Right atrium auricular region (tissue), 2 donors: ENCODE data around the gene C20orf202. TPM values are rescaled to one million over a fixed set of nuclear protein-coding genes. Genes with fewer than 3 reads are reported as not detected.

Experiments used
- DNase-seq: peaks from one replicate; pipeline ENCODE4 v3.0.0-alpha.2; 2019; ENCODE audit warnings: low spot score
- H3K27ac ChIP-seq, 2 donors: fragments of 200-600 bp; sonication (generic); 1 replicate in 1 of 2; 2 replicates in 1 of 2; pipeline ENCODE4 v1.5.1; 2016 to 2019
- H3K27me3 ChIP-seq, 2 donors: fragments of 200-600 bp; sonication (generic); one replicate each; pipeline versions ENCODE4 v1.5.1 to v1.6.0; 2017 to 2019
- H3K36me3 ChIP-seq: fragments of 200-600 bp; sonication (generic); one replicate; pipeline ENCODE4 v1.5.1; 2016
- H3K4me1 ChIP-seq, 2 donors: fragments of 200-600 bp; sonication (generic); one replicate each; pipeline versions ENCODE4 v1.5.1 to v1.6.0; 2017 to 2019
- H3K4me3 ChIP-seq, 2 donors: fragments of 200-600 bp; sonication (generic); 1 replicate in 1 of 2; 2 replicates in 1 of 2; pipeline ENCODE4 v1.5.1; 2017 to 2019; ENCODE audit warnings: mild to moderate bottlenecking in 1 of 2, moderate library complexity in 1 of 2
- H3K9me3 ChIP-seq, 2 donors: fragments of 200-600 bp; sonication (generic); one replicate each; pipeline ENCODE4 v1.5.1; 2019
- CTCF ChIP-seq, 2 donors: fragments of 200-600 bp; sonication (generic); IDR thresholded peaks; one replicate each; pipeline ENCODE4 v1.5.1; 2019; ENCODE audit warnings: antibody characterized with exemption in 2 of 2
- total RNA-seq, 2 donors: library from RNA; depleted of rRNA; stranded (reverse); fragments of >200 nt; gene quantifications; one replicate each; pipeline ENCODE4 v1.1.0, GENCODE V29; 2016

The C20orf202 gene
- total RNA-seq, 2 donors from 2014 or later = 0.20 TPM; not detected in 1

DNA sequence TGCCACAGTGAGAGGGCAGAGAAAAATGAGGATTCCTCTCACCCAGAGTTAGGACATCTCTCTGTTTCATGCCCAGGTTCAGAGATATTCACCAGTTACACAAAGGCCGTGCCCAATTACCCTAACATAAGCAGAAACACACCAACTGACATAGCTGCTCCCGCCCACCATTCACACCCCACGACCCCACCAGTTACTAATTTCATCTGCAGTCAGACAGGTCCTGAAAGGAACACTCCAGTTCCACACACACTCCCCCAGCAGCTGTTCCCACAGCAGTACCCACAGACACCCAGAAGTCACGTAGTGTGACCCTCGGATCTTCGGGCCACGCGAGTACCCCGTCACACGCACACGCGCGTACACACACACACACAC, 19.0 kb upstream of the C20orf202 start:
- Histone ChIP-seq H3K36me3 (no peaks in the 10 kb centered on the region), H3K27ac (no peak overlapping the region), H3K4me3 (peak overlapping the region; percentile 52 to 67), H3K9me3 (no peaks in the 10 kb centered on the region), H3K4me1 (peaks cover 0 to 37% of the 10 kb centered on the region in 2 donors), H3K27me3 (no peaks in the 10 kb centered on the region)
- no peak for DNase-seq
- no peak for TF ChIP-seq CTCF (IDR thresholded peaks at IDR 0.05)

GRCh38 chr20:1184638-1185315, 18.5 kb upstream of the C20orf202 start, which contains the start of gene TMEM74B:
TMEM74B (minus strand) TSS chr20:1184981; CDS start chr20:1183801, 1,180 bp downstream.
- peaks cover 0 to 37% of the 10 kb centered on the region in 2 donors for H3K4me1 ChIP-seq
- TF ChIP-seq CTCF (IDR thresholded peaks at IDR 0.05) = no peak
- no peak for DNase-seq
- H3K36me3 ChIP-seq = no peaks in the 10 kb centered on the region
- H3K27me3 ChIP-seq = no peaks in the 10 kb centered on the region
- no peaks in the 10 kb centered on the region for H3K9me3 ChIP-seq
- H3K27ac ChIP-seq = peak within 1 kb of the TSS; percentile 35 to 60
- H3K4me3 ChIP-seq = peak within 1 kb of the TSS; percentile 52 to 67

- Histone ChIP-seq H3K4me1 (peaks cover 0 to 37% of the 10 kb centered on the region in 2 donors), H3K27ac (peak overlapping the region; percentile 35 to 60), H3K9me3 (no peaks in the 10 kb centered on the region), H3K27me3 (no peaks in the 10 kb centered on the region), H3K4me3 (peak overlapping the region; percentile 52 to 67), H3K36me3 (no peaks in the 10 kb centered on the region)
- no peak for DNase-seq
- no peak for TF ChIP-seq CTCF (IDR thresholded peaks at IDR 0.05)
Observed at GRCh38 chr20:1185316-1185741, 17.9 kb upstream of the C20orf202 start.

- H3K27ac ChIP-seq = peak overlapping the region; percentile 35 to 60
- peak overlapping the region; percentile 52 to 67 for H3K4me3 ChIP-seq
- no peaks in the 10 kb centered on the region for H3K27me3 ChIP-seq
- peaks cover 0 to 42% of the 10 kb centered on the region in 2 donors for H3K4me1 ChIP-seq
- no peak for DNase-seq
- H3K36me3 ChIP-seq = no peaks in the 10 kb centered on the region
- TF ChIP-seq CTCF (IDR thresholded peaks at IDR 0.05) = peak; percentile 60 to 75
- H3K9me3 ChIP-seq = no peaks in the 10 kb centered on the region
Observed at GRCh38 chr20:1185790-1186334, 17.4 kb upstream of the C20orf202 start.

- no peak for DNase-seq
- Histone ChIP-seq H3K9me3 (no peaks in the 10 kb centered on the region), H3K27me3 (no peaks in the 10 kb centered on the region), H3K4me1 (peaks cover 0 to 43% of the 10 kb centered on the region in 2 donors), H3K4me3 (no peak overlapping the region), H3K36me3 (no peaks in the 10 kb centered on the region), H3K27ac (no peak overlapping the region)
- no peak for TF ChIP-seq CTCF (IDR thresholded peaks at IDR 0.05)
Observed at GRCh38 chr20:1186367-1186991, 16.8 kb upstream of the C20orf202 start.
